ENCODE measurements around the gene ESCO1. TPM values are rescaled to one million over a fixed set of nuclear protein-coding genes. Genes with fewer than 3 reads are reported as not detected.
A peak's percentile ranks its signal among the peaks of the same experiment; 100 is the strongest.

Gene ESCO1
- total and polyA plus RNA-seq, 2 of the 13 experiments (the other 11 are each of a cell fraction or from before 2014, with no cell fraction given) = 6.3 to 19.4 TPM

DNA sequence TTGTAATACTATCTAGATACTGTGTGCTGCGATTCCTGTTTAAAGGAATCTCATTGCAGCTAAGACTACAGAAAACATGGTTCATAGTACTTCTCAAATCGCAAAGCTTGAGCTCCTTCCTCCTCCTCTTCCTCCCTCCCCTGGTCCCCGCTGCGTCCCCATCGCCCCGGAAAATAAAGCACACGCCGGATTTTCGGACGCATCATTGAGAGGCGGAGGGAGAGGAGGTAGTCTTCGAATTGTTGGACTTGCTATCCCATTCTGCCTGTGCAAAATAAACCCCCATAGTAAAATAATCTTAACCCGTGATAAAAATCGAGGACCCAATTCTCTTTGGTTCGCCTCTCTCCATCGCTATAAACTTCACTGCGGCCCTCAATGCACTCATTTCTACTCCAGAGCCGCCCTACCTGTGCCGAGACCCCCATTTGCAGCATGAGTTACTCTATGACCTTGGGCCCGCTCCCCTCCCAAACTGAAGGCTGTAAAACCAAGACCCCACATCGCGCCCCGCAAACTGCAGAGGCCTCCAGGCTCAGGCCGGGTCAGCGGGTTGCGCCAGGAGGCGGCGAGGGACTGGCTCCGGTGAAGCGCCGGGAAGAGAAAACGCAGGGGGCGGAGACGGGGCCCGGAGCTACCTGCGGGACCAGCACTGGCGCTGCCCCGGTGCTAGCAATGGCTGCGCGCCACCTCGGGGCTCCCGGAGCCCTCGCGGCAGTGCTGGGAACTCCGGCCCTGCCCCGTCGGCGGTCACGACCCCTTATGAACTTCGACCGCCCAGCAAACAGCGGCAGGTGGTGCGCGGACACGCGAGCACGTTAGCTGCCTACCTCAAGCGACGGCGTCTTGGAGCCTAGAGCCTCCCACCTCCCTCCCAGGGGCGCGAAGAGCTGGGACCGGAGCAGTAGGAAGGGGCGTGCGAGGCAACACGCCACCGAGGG lies 649 bp downstream of the ESCO1 start:
- in situ Hi-C loops (cut with HindIII; ENCODE audit: extremely low pct_ligation_motif_present, low pct_unique_long_range_greater_than_20kb) (no loop called here), intact Hi-C loops (cut with micrococcal nuclease; ENCODE audit: unreplicated experiment) (loop anchor here (1.0 kb wide), 1 partner anchor 111 kb away; no protein-coding TSS in a partner anchor)
- CTCF ChIA-PET (ENCODE audit: low intra/inter-chr PET ratio, low total read pairs) = interaction anchor here (1.9 kb wide), 1 partner anchor 12 kb away, joined by 12 read pairs; the partner anchor contains the start of gene SNRPD1
- Histone ChIP-seq H2AFZ (ENCODE audit: low read length) (no peak overlapping the region), H3K27me3 (ENCODE audit: control insufficient read depth in 1 of 2, insufficient read depth in 2 of 2, low read length in 2 of 2) (no peaks in the 10 kb centered on the region; a peak in 1 of 5 replicates), H3K79me2 (ENCODE audit: insufficient read depth, low read length) (peaks cover 43% of the 10 kb centered on the region), H3K9ac (ENCODE audit: insufficient read depth, low read depth, low read length) (peak overlapping the region; percentile 95), H3K4me1 (ENCODE audit: insufficient read depth, low read length) (peaks cover 34% of the 10 kb centered on the region), H3K27ac (ENCODE audit: extremely low read length, insufficient read depth, low read length) (peak overlapping the region; percentile 100), H4K20me1 (ENCODE audit: insufficient read depth, low read length) (0 out of 2 replicates have a peak, but pooled peaks cover 3% of the 10 kb centered on the region), H3K4me3 (replicated peaks in 1 of 3; ENCODE audit: insufficient read depth in 1 of 3, low read depth in 2 of 3, low read length in 3 of 3) (peak overlapping the region; percentile 87 to 95 (median 95)), H3K9me3 (ENCODE audit: low read length) (no peaks in the 10 kb centered on the region), H3K4me2 (ENCODE audit: low read depth, low read length) (peak overlapping the region; percentile 80), H3K36me3 (replicated peaks in 1 of 2; ENCODE audit: control insufficient read depth in 1 of 2, insufficient read depth in 2 of 2, low read length in 2 of 2) (no peaks in the 10 kb centered on the region)
- DNase-seq (ENCODE audit: low spot score) (peak; percentile 62), ATAC-seq (peak; percentile 88), FAIRE-seq (no peak)
- TSS peak; percentile 62 for BruUV-seq (replicated peaks)
- under 1% methylated on average over 35 of the region's 67 CpGs for WGBS (ENCODE audit: low lambda C conversion rate)
- POLR2A ChIA-PET = interaction anchor here (0.9 to 2.4 kb wide), 18 partner anchors 9 to 147 kb away, joined by 3 to 57 read pairs (median 6); partner anchors contain the start of genes ABHD3, MIB1 and SNRPD1
- TF ChIP-seq EED (CRISPR knock-in tag; IDR thresholded peaks at IDR 0.05) (no peak; the same call in none of the 2 replicates), TEAD2 (CRISPR knock-in tag; IDR thresholded peaks at IDR 0.05) (no peak), SRSF9 (IDR thresholded peaks at IDR 0.05; ENCODE audit: borderline replicate concordance, insufficient read depth, low read depth, low read length, poor library complexity, severe bottlenecking) (no peak), ZNF234 (CRISPR knock-in tag; conservative IDR thresholded peaks at IDR 0.05) (no peak; the same call in 1 of the 2 replicates), THAP11 (CRISPR knock-in tag; IDR thresholded peaks at IDR 0.05) (no peak), ZFX (CRISPR knock-in tag; IDR thresholded peaks at IDR 0.05; ENCODE audit: low read depth) (peak; percentile 67), EZH2 (conservative IDR thresholded peaks at IDR 0.05; ENCODE audit: low read depth, low read length) (no peak), ZNF780A (CRISPR knock-in tag; IDR thresholded peaks at IDR 0.05) (peak; percentile 83; the same call in 1 of the 2 replicates), KDM6A (CRISPR knock-in tag; IDR thresholded peaks at IDR 0.05; ENCODE audit: low read depth) (no peak), KMT2B (CRISPR knock-in tag; IDR thresholded peaks at IDR 0.05) (no peak), SALL2 (CRISPR knock-in tag; IDR thresholded peaks at IDR 0.05) (no peak; the same call in 1 of the 2 replicates)
- TF ChIP-seq, protein P1, sequence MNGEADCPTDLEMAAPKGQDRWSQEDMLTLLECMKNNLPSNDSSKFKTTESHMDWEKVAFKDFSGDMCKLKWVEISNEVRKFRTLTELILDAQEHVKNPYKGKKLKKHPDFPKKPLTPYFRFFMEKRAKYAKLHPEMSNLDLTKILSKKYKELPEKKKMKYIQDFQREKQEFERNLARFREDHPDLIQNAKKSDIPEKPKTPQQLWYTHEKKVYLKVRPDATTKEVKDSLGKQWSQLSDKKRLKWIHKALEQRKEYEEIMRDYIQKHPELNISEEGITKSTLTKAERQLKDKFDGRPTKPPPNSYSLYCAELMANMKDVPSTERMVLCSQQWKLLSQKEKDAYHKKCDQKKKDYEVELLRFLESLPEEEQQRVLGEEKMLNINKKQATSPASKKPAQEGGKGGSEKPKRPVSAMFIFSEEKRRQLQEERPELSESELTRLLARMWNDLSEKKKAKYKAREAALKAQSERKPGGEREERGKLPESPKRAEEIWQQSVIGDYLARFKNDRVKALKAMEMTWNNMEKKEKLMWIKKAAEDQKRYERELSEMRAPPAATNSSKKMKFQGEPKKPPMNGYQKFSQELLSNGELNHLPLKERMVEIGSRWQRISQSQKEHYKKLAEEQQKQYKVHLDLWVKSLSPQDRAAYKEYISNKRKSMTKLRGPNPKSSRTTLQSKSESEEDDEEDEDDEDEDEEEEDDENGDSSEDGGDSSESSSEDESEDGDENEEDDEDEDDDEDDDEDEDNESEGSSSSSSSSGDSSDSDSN (CRISPR knock-in tag; IDR thresholded peaks at IDR 0.05) = peak; percentile 91
- TF ChIP-seq, protein P2, sequence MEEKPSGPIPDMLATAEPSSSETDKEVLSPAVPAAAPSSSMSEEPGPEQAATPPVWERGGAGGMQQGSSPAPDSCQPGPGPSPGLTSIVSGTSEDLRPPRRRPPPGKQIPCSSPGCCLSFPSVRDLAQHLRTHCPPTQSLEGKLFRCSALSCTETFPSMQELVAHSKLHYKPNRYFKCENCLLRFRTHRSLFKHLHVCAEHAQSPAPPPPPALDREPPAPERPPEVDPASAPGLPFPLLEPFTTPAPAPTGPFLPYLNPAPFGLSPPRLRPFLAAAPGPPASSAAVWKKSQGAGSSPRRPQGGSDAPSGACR (CRISPR knock-in tag; IDR thresholded peaks at IDR 0.05) = no peak
- TF ChIP-seq, protein P3, sequence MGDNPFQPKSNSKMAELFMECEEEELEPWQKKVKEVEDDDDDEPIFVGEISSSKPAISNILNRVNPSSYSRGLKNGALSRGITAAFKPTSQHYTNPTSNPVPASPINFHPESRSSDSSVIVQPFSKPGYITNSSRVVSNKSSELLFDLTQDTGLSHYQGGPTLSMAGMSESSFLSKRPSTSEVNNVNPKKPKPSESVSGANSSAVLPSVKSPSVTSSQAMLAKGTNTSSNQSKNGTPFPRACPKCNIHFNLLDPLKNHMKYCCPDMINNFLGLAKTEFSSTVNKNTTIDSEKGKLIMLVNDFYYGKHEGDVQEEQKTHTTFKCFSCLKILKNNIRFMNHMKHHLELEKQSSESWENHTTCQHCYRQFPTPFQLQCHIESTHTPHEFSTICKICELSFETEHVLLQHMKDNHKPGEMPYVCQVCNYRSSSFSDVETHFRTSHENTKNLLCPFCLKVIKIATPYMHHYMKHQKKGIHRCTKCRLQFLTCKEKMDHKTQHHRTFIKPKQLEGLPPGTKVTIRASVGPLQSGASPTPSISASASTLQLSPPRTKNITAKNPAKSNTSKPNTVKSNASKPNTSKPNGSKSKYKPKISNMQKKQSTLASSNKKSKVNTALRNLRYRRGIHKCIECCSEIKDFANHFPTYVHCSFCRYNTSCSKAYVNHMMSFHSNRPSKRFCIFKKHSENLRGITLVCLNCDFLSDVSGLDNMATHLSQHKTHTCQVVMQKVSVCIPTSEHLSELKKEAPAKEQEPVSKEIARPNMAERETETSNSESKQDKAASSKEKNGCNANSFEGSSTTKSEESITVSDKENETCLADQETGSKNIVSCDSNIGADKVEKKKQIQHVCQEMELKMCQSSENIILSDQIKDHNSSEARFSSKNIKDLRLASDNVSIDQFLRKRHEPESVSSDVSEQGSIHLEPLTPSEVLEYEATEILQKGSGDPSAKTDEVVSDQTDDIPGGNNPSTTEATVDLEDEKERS (CRISPR knock-in tag; IDR thresholded peaks at IDR 0.05) = peak; percentile 59
- TF ChIP-seq, protein P4, sequence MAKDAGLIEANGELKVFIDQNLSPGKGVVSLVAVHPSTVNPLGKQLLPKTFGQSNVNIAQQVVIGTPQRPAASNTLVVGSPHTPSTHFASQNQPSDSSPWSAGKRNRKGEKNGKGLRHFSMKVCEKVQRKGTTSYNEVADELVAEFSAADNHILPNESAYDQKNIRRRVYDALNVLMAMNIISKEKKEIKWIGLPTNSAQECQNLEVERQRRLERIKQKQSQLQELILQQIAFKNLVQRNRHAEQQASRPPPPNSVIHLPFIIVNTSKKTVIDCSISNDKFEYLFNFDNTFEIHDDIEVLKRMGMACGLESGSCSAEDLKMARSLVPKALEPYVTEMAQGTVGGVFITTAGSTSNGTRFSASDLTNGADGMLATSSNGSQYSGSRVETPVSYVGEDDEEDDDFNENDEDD (CRISPR knock-in tag; IDR thresholded peaks at IDR 0.05; ENCODE audit: borderline replicate concordance) = no peak
